NCI-H1105 treated with DMSO at 0.1 percent for 48 hours (cell line): Measurements from ENCODE around the gene PRRX1.

Experiments used
- DNase-seq: peaks from one replicate; lab custom pipeline; 2025; lab: John Stamatoyannopoulos, UW

PRRX1 gene

DNA sequence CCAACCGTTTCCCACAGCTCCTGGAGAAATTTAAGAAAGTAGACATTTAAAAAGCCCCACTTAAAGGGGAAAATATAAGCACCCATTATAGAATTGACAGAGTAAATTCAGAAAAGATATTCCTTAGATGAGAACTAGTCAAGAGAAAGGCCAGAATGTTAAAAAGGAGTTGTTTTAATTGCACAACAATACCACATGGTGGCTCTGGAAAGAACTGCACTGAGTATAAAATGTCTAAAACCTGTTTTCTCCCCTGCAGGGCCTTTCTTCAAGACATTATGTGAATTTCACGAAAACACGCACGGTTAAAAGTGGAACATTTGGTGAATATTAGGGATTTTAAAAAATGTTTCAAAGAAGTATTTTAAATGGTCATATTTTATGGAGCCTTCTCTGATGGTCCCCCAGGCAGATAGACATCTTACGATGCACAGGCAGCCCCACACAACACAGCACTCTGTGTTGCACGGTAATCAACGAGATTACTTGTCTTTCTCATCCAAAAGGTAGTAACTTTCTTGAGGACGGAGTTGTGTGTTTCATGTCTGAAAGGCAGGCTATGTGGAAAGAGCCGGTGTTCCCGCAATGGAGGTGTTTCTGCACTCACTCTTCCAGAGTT is 101.9 kb downstream of the PRRX1 start:
- peak; percentile 50 for DNase-seq

DNA sequence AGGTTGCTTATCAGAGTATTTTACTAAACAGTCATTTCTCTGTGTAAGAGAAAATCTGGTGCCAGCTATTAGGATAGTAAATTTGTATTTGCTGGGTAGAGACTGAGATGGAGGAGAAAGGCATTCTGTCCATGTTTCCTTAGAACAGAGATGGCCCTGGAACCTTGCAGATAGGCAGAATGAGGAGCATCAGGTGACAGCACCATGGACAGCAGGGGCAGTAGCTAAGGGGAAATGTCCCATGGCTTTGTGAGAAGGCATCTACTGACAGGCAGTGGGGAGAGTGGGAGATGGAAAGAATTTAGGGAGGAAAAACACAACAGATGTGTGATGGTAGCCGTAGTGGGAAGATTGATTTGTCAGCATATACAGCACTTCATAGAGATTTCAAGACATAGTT is 105.0 kb downstream of the PRRX1 start:
- DNase-seq, result no peak

GRCh38 chr1:170769691-170770090 is 105.8 kb downstream of the PRRX1 start:
- DNase-seq, result no peak

- DNase-seq, result no peak
Measured at GRCh38 chr1:170770254-170770653, 106.3 kb downstream of the PRRX1 start.

- no peak for DNase-seq
Measured at GRCh38 chr1:170776252-170776651, 112.3 kb downstream of the PRRX1 start.

- DNase-seq, result no peak
Measured at GRCh38 chr1:170776777-170777176, 112.8 kb downstream of the PRRX1 start.
